Transverse colon (tissue), 4 donors: ENCODE data around the gene MAP6.

Source experiments
- EP300 ChIP-seq: sonication (generic); formaldehyde crosslinking; IDR thresholded peaks from one replicate; pipeline ENCODE4 v1.6.1; 2017; ENCODE audit warnings: antibody characterized with exemption, low read depth
- POLR2A ChIP-seq: fragments of 450-650 bp; IDR thresholded peaks from one replicate; pipeline ENCODE4 v1.6.1; 2016; ENCODE audit warnings: antibody characterized with exemption, mild to moderate bottlenecking, moderate library complexity
- POLR2AphosphoS5 ChIP-seq, 3 donors: sonication (generic); formaldehyde crosslinking; IDR thresholded peaks; one replicate each; pipeline ENCODE4 v1.6.1; 2016; ENCODE audit warnings: antibody characterized with exemption in 3 of 3
- TF ChIP-seq, protein P1 (sequence below), 5 experiments: fragments of 200-600 bp in 3 of 5; fragments of 450-650 bp in 2 of 5; sonication (generic) in 3 of 5; IDR thresholded peaks; 1 replicate in 2 of 5; 2 replicates in 3 of 5; pipeline ENCODE4 v1.5.1; 2016 to 2017; ENCODE audit warnings: antibody characterized with exemption in 5 of 5, inconsistent platforms in 3 of 5, mild to moderate bottlenecking in 2 of 5, moderate library complexity in 1 of 5

DNA sequence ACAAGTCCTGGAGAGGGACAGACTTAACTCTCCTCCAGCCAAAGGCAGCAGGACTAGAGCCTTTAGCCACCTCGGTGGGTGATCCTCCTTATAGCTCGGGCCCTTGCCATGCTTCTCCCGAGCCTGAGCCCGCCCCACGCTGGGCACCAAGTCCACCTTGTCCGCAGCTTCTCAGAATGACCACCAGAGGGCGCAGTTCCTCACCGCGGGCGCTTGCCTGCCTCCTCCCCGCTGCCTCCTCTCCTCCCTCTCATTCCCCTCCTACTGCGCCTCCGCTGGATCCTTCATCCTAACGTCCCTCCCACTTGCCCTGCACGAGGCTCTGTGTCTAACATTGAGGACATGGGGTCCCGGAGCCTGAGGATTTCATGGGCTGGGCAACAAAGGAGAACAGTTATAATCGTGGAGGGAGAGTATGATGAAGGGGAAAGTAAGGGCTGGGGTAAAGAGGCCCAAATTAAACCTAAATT, 37.5 kb upstream of the MAP6 start:
- TF ChIP-seq POLR2A, result no peak
- TF ChIP-seq, protein P1, sequence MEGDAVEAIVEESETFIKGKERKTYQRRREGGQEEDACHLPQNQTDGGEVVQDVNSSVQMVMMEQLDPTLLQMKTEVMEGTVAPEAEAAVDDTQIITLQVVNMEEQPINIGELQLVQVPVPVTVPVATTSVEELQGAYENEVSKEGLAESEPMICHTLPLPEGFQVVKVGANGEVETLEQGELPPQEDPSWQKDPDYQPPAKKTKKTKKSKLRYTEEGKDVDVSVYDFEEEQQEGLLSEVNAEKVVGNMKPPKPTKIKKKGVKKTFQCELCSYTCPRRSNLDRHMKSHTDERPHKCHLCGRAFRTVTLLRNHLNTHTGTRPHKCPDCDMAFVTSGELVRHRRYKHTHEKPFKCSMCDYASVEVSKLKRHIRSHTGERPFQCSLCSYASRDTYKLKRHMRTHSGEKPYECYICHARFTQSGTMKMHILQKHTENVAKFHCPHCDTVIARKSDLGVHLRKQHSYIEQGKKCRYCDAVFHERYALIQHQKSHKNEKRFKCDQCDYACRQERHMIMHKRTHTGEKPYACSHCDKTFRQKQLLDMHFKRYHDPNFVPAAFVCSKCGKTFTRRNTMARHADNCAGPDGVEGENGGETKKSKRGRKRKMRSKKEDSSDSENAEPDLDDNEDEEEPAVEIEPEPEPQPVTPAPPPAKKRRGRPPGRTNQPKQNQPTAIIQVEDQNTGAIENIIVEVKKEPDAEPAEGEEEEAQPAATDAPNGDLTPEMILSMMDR (IDR thresholded peaks at IDR 0.05), result peak; percentile 85 to 97 (median 94)
- no peak for TF ChIP-seq POLR2AphosphoS5 (IDR thresholded peaks at IDR 0.05)
- TF ChIP-seq EP300, result no peak
